ENCODE data around the gene JMJD8. TPM values are rescaled to one million over a fixed set of nuclear protein-coding genes. Genes with fewer than 3 reads are reported as not detected.

JMJD8 gene
- total RNA-seq, 2 experiments from 2014 or later = 48.7 to 82.3 TPM

GRCh38 chr16:632486-633335 lies 51.4 kb downstream of the JMJD8 start:
- H4K20me1 ChIP-seq (ENCODE audit: insufficient read depth, low read length) = no peaks in the 10 kb centered on the region
- no TSS peak for BruUV-seq (replicated peaks)
- no peak overlapping the region for H3K27ac ChIP-seq (ENCODE audit: low read depth, low read length, poor library complexity, severe bottlenecking)
- H3K4me1 ChIP-seq (ENCODE audit: insufficient read depth, low read length, poor library complexity, severe bottlenecking) = peaks cover 13% of the 10 kb centered on the region
- H3K9me3 ChIP-seq (ENCODE audit: low read length) = no peaks in the 10 kb centered on the region
- peaks cover 8% of the 10 kb centered on the region; the same call in 1 of the 2 replicates for H3K36me3 ChIP-seq (ENCODE audit: insufficient read depth, low read length)
- H3K4me3 ChIP-seq (ENCODE audit: low read depth, low read length, poor library complexity, severe bottlenecking) = no peak overlapping the region
- H2AFZ ChIP-seq (ENCODE audit: low read length) = no peak overlapping the region
- no peak for DNase-seq (ENCODE audit: low spot score)
- ChIA-PET CTCF (ENCODE audit: unreplicated experiment) (no interaction called here), POLR2A (no interaction called here)
- intact Hi-C loops (cut with micrococcal nuclease; ENCODE audit: unreplicated experiment) = no loop called here
- peaks cover 8% of the 10 kb centered on the region; the same call in 1 of the 2 replicates for H3K79me2 ChIP-seq (ENCODE audit: insufficient read depth, low read depth, low read length)
- no peak for TF ChIP-seq EZH2phosphoT487 (IDR thresholded peaks at IDR 0.05; ENCODE audit: borderline replicate concordance, low read depth, low read length)
- TF ChIP-seq CTCF (conservative IDR thresholded peaks at IDR 0.05; ENCODE audit: low read length) = no peak
- no peak overlapping the region for H3K4me2 ChIP-seq (ENCODE audit: low read length)
- H3K9me2 ChIP-seq (ENCODE audit: insufficient read depth, low read length) = no peaks in the 10 kb centered on the region

GRCh38 chr16:631808-632358 lies 52.3 kb downstream of the JMJD8 start:
- Histone ChIP-seq H4K20me1 (ENCODE audit: insufficient read depth, low read length) (no peaks in the 10 kb centered on the region), H2AFZ (ENCODE audit: low read length) (no peak overlapping the region), H3K4me2 (ENCODE audit: low read length) (no peak overlapping the region), H3K79me2 (ENCODE audit: insufficient read depth, low read depth, low read length) (peaks cover 8% of the 10 kb centered on the region; the same call in 1 of the 2 replicates), H3K9me3 (ENCODE audit: low read length) (no peaks in the 10 kb centered on the region), H3K4me1 (ENCODE audit: insufficient read depth, low read length, poor library complexity, severe bottlenecking) (peaks cover 7% of the 10 kb centered on the region), H3K36me3 (ENCODE audit: insufficient read depth, low read length) (peaks cover 8% of the 10 kb centered on the region; the same call in 1 of the 2 replicates), H3K27ac (ENCODE audit: low read depth, low read length, poor library complexity, severe bottlenecking) (no peak overlapping the region), H3K4me3 (ENCODE audit: low read depth, low read length, poor library complexity, severe bottlenecking) (no peak overlapping the region), H3K9me2 (ENCODE audit: insufficient read depth, low read length) (no peaks in the 10 kb centered on the region)
- ChIA-PET POLR2A (no interaction called here), CTCF (ENCODE audit: unreplicated experiment) (no interaction called here)
- intact Hi-C loops (cut with micrococcal nuclease; ENCODE audit: unreplicated experiment) = no loop called here
- no peak for DNase-seq (ENCODE audit: low spot score)
- no TSS peak for BruUV-seq (replicated peaks)
- no peak for TF ChIP-seq CTCF (conservative IDR thresholded peaks at IDR 0.05; ENCODE audit: low read length)
- no peak for TF ChIP-seq EZH2phosphoT487 (IDR thresholded peaks at IDR 0.05; ENCODE audit: borderline replicate concordance, low read depth, low read length)

Other genes with a start within 250 kb of the JMJD8 start
- 23.1 and 32.9 TPM in 2 replicates for gene CAPN15, start 156.6 kb downstream of the JMJD8 start, total RNA-seq (2014; rRNA removed; shearing (Covaris generic))
- 43.9 and 54.0 TPM in 2 replicates for gene CAPN15, start 156.6 kb downstream of the JMJD8 start, total RNA-seq (2022)
- gene PRR35, start 123.9 kb downstream of the JMJD8 start, total RNA-seq (2014; rRNA removed; shearing (Covaris generic)) = not detected in 2 replicates
- not detected in 2 replicates for gene PRR35, start 123.9 kb downstream of the JMJD8 start, total RNA-seq (2022)
- gene NHLRC4, start 117.3 kb downstream of the JMJD8 start, total RNA-seq (2014; rRNA removed; shearing (Covaris generic)) = 3.7 and 4.2 TPM in 2 replicates
- 2.5 and 2.6 TPM in 2 replicates for gene NHLRC4, start 117.3 kb downstream of the JMJD8 start, total RNA-seq (2022)
- gene PIGQ, start 114.4 kb downstream of the JMJD8 start, total RNA-seq (2014; rRNA removed; shearing (Covaris generic)) = 32.3 and 39.0 TPM in 2 replicates
- 51.4 and 54.2 TPM in 2 replicates for gene PIGQ, start 114.4 kb downstream of the JMJD8 start, total RNA-seq (2022)
- gene RAB40C, start 94.3 kb downstream of the JMJD8 start, total RNA-seq (2014; rRNA removed; shearing (Covaris generic)) = 18.2 and 20.9 TPM in 2 replicates
- 18.3 and 19.3 TPM in 2 replicates for gene RAB40C, start 94.3 kb downstream of the JMJD8 start, total RNA-seq (2022)
- gene WFIKKN1, start 53.3 kb downstream of the JMJD8 start, total RNA-seq (2014; rRNA removed; shearing (Covaris generic)) = 0.46 and 0.47 TPM in 2 replicates
- 0.81 and 1.2 TPM in 2 replicates for gene WFIKKN1, start 53.3 kb downstream of the JMJD8 start, total RNA-seq (2022)
- gene METTL26, start 48.0 kb downstream of the JMJD8 start, total RNA-seq (2014; rRNA removed; shearing (Covaris generic)) = 135 and 152 TPM in 2 replicates
- 83.9 and 99.0 TPM in 2 replicates for gene METTL26, start 48.0 kb downstream of the JMJD8 start, total RNA-seq (2022)
- gene MCRIP2, start 42.5 kb downstream of the JMJD8 start, total RNA-seq (2014; rRNA removed; shearing (Covaris generic)) = 62.8 and 63.2 TPM in 2 replicates
- 47.8 and 64.1 TPM in 2 replicates for gene MCRIP2, start 42.5 kb downstream of the JMJD8 start, total RNA-seq (2022)
- gene WDR90, start 35.0 kb downstream of the JMJD8 start, total RNA-seq (2014; rRNA removed; shearing (Covaris generic)) = 77.6 and 110 TPM in 2 replicates
- 143 and 153 TPM in 2 replicates for gene WDR90, start 35.0 kb downstream of the JMJD8 start, total RNA-seq (2022)
- gene RHOT2, start 16.2 kb downstream of the JMJD8 start, total RNA-seq (2014; rRNA removed; shearing (Covaris generic)) = 129 and 136 TPM in 2 replicates
- 129 and 133 TPM in 2 replicates for gene RHOT2, start 16.2 kb downstream of the JMJD8 start, total RNA-seq (2022)
- 3.8 and 4.2 TPM in 2 replicates for gene RHBDL1, start 8.7 kb downstream of the JMJD8 start, total RNA-seq (2014; rRNA removed; shearing (Covaris generic))
- gene RHBDL1, start 8.7 kb downstream of the JMJD8 start, total RNA-seq (2022) = 3.6 and 4.2 TPM in 2 replicates
- gene STUB1, start 3.9 kb downstream of the JMJD8 start, total RNA-seq (2014; rRNA removed; shearing (Covaris generic)) = 85.5 and 111 TPM in 2 replicates
- gene STUB1, start 3.9 kb downstream of the JMJD8 start, total RNA-seq (2022) = 72.4 and 78.6 TPM in 2 replicates
- 10.3 and 11.6 TPM in 2 replicates for gene WDR24, start 6.1 kb upstream of the JMJD8 start, total RNA-seq (2014; rRNA removed; shearing (Covaris generic))
- 24.0 and 28.9 TPM in 2 replicates for gene WDR24, start 6.1 kb upstream of the JMJD8 start, total RNA-seq (2022)
- gene FBXL16, start 21.5 kb upstream of the JMJD8 start, total RNA-seq (2014; rRNA removed; shearing (Covaris generic)) = 0.16 and 0.28 TPM in 2 replicates
- 0.42 and 0.52 TPM in 2 replicates for gene FBXL16, start 21.5 kb upstream of the JMJD8 start, total RNA-seq (2022)
- 9.5 and 15.9 TPM in 2 replicates for gene METRN, start 30.8 kb upstream of the JMJD8 start, total RNA-seq (2014; rRNA removed; shearing (Covaris generic))
- gene METRN, start 30.8 kb upstream of the JMJD8 start, total RNA-seq (2022) = 12.2 and 14.4 TPM in 2 replicates
- 44.8 and 51.3 TPM in 2 replicates for gene ANTKMT, start 36.8 kb upstream of the JMJD8 start, total RNA-seq (2014; rRNA removed; shearing (Covaris generic))
- 45.5 and 46.5 TPM in 2 replicates for gene ANTKMT, start 36.8 kb upstream of the JMJD8 start, total RNA-seq (2022)
- 25.8 and 35.9 TPM in 2 replicates for gene CCDC78, start 42.1 kb upstream of the JMJD8 start, total RNA-seq (2014; rRNA removed; shearing (Covaris generic))
- 52.6 and 57.9 TPM in 2 replicates for gene CCDC78, start 42.1 kb upstream of the JMJD8 start, total RNA-seq (2022)
- gene HAGHL, start 42.8 kb upstream of the JMJD8 start, total RNA-seq (2014; rRNA removed; shearing (Covaris generic)) = 28.1 and 30.8 TPM in 2 replicates
- gene HAGHL, start 42.8 kb upstream of the JMJD8 start, total RNA-seq (2022) = 56.3 and 57.9 TPM in 2 replicates
- gene CIAO3, start 56.7 kb upstream of the JMJD8 start, total RNA-seq (2014; rRNA removed; shearing (Covaris generic)) = 142 and 169 TPM in 2 replicates
- 156 and 173 TPM in 2 replicates for gene CIAO3, start 56.7 kb upstream of the JMJD8 start, total RNA-seq (2022)
- 0.13 TPM in 1 of 2 replicates, not detected in the other for gene MSLN, start 76.4 kb upstream of the JMJD8 start, total RNA-seq (2014; rRNA removed; shearing (Covaris generic))
- gene MSLN, start 76.4 kb upstream of the JMJD8 start, total RNA-seq (2022) = 0.30 and 0.44 TPM in 2 replicates
- 51.4 and 64.1 TPM in 2 replicates for gene RPUSD1, start 104.0 kb upstream of the JMJD8 start, total RNA-seq (2014; rRNA removed; shearing (Covaris generic))
- gene RPUSD1, start 104.0 kb upstream of the JMJD8 start, total RNA-seq (2022) = 42.1 and 48.6 TPM in 2 replicates
- gene CHTF18, start 104.3 kb upstream of the JMJD8 start, total RNA-seq (2014; rRNA removed; shearing (Covaris generic)) = 98.9 and 125 TPM in 2 replicates
- 145 and 146 TPM in 2 replicates for gene CHTF18, start 104.3 kb upstream of the JMJD8 start, total RNA-seq (2022)
- gene GNG13, start 116.4 kb upstream of the JMJD8 start, total RNA-seq (2014; rRNA removed; shearing (Covaris generic)) = not detected in 2 replicates
- gene GNG13, start 116.4 kb upstream of the JMJD8 start, total RNA-seq (2022) = not detected in 2 replicates